Vagina (tissue), 2 donors: Measurements from ENCODE around the gene MYO1E.

ENCODE experiments used
- CTCF ChIP-seq, 3 experiments: fragments of 450-650 bp in 2 of 3; fragments of 200-600 bp in 1 of 3; sonication (generic) in 1 of 3; IDR thresholded peaks; one replicate each; pipeline ENCODE4 v1.5.1; 2017 to 2019; ENCODE audit warnings: antibody characterized with exemption in 3 of 3, mild to moderate bottlenecking in 2 of 3, moderate library complexity in 2 of 3
- POLR2AphosphoS5 ChIP-seq, 2 donors: sonication (generic); formaldehyde crosslinking; IDR thresholded peaks; one replicate each; pipeline ENCODE4 v1.9.0; 2017; ENCODE audit warnings: antibody characterized with exemption in 2 of 2, mild to moderate bottlenecking in 2 of 2, low read depth in 1 of 2; ENCODE audit not compliant: insufficient read depth in 1 of 2

- TF ChIP-seq CTCF (IDR thresholded peaks at IDR 0.05), result no peak
- TF ChIP-seq POLR2AphosphoS5 (IDR thresholded peaks at IDR 0.05; ENCODE audit: insufficient read depth in 1 of 2, low read depth in 1 of 2), result no peak
These were observed 60.5 kb downstream of the MYO1E start for GRCh38 chr15:59312205-59312604.
